ENCODE data around the gene P2RY14.

Gene P2RY14

GRCh38 chr3:151289445-151289844 lies 11.1 kb upstream of the P2RY14 start:
- Histone ChIP-seq H3K4me2 (no peak overlapping the region), H4K20me1 (no peaks in the 10 kb centered on the region), H3K27me3 (no peaks in the 10 kb centered on the region)

GRCh38 chr3:151285940-151286339 lies 7.6 kb upstream of the P2RY14 start:
- TF ChIP-seq Cebpa-rat (IDR thresholded peaks at IDR 0.05) = no peak

More at GRCh38 chr3:151289445-151289844, 11.1 kb upstream of the P2RY14 start:
- Histone ChIP-seq H3K9me3 (replicated peaks in 1 of 11) (no peaks in the 10 kb centered on the region), H3K9ac (no peak overlapping the region), H3K36me3 (no peaks in the 10 kb centered on the region), H3K27ac (no peak overlapping the region), H3K4me3 (no peak overlapping the region), H3K4me1 (peaks cover 4 to 6% (median 4%) of the 10 kb centered on the region in 10 experiments)
- no peak for TF ChIP-seq Cebpa-rat (IDR thresholded peaks at IDR 0.05)

GRCh38 chr3:151283907-151284461 lies 5.6 kb upstream of the P2RY14 start:
- Histone ChIP-seq H3K27ac (peak overlapping the region in 7 of 11 experiments; percentile 7 to 38 (median 24); a peak in 8 of 22 replicates), H3K9me3 (replicated peaks in 1 of 11) (no peaks in the 10 kb centered on the region), H3K9ac (peak overlapping the region in 3 of 11 experiments; percentile 0 to 21 (median 10); a peak in 6 of 22 replicates), H3K4me3 (no peak overlapping the region), H4K20me1 (no peaks in the 10 kb centered on the region), H3K27me3 (no peaks in the 10 kb centered on the region), H3K4me2 (peak overlapping the region; percentile 32 to 70 (median 58); a peak in 21 of 22 replicates), H3K4me1 (peaks cover 36 to 51% (median 44%) of the 10 kb centered on the region in 10 experiments), H3K36me3 (no peaks in the 10 kb centered on the region)
- TF ChIP-seq Cebpa-rat (IDR thresholded peaks at IDR 0.05) = no peak

More at GRCh38 chr3:151285940-151286339, 7.6 kb upstream of the P2RY14 start:
- no peak overlapping the region for H3K4me3 ChIP-seq
- no peaks in the 10 kb centered on the region for H3K27me3 ChIP-seq
- H4K20me1 ChIP-seq = no peaks in the 10 kb centered on the region
- H3K9me3 ChIP-seq (replicated peaks in 1 of 11) = no peaks in the 10 kb centered on the region
- no peak overlapping the region for H3K4me2 ChIP-seq
- no peak overlapping the region for H3K9ac ChIP-seq
- no peak overlapping the region for H3K27ac ChIP-seq
- no peaks in the 10 kb centered on the region for H3K36me3 ChIP-seq
- H3K4me1 ChIP-seq = peaks cover 21 to 31% (median 27%) of the 10 kb centered on the region in 10 experiments

- H3K36me3 ChIP-seq = no peaks in the 10 kb centered on the region
- H3K4me2 ChIP-seq = peak overlapping the region in 8 of 11 experiments; percentile 39 to 70 (median 60); a peak in 13 of 22 replicates
These were observed 5.0 kb upstream of the P2RY14 start for GRCh38 chr3:151283387-151283786.

GRCh38 chr3:151282921-151283320 lies 4.6 kb upstream of the P2RY14 start:
- Histone ChIP-seq H3K27me3 (no peaks in the 10 kb centered on the region), H3K36me3 (no peaks in the 10 kb centered on the region), H3K9me3 (replicated peaks in 1 of 11) (no peaks in the 10 kb centered on the region), H3K9ac (no peak overlapping the region; a peak in 1 of 22 replicates), H3K4me3 (no peak overlapping the region), H4K20me1 (no peaks in the 10 kb centered on the region), H3K4me1 (peaks cover 46 to 61% (median 55%) of the 10 kb centered on the region in 10 experiments), H3K27ac (peak overlapping the region in 2 of 11 experiments; percentile 6 to 11; a peak in 2 of 22 replicates), H3K4me2 (peak overlapping the region in 3 of 11 experiments; percentile 63 to 67 (median 64); a peak in 4 of 22 replicates)
- TF ChIP-seq Cebpa-rat (IDR thresholded peaks at IDR 0.05) = no peak

More at GRCh38 chr3:151283387-151283786, 5.0 kb upstream of the P2RY14 start:
- no peaks in the 10 kb centered on the region for H4K20me1 ChIP-seq
- H3K9me3 ChIP-seq (replicated peaks in 1 of 11) = no peaks in the 10 kb centered on the region
- H3K27ac ChIP-seq = peak overlapping the region in 3 of 11 experiments; percentile 22 to 38 (median 24); a peak in 4 of 22 replicates
- TF ChIP-seq Cebpa-rat (IDR thresholded peaks at IDR 0.05) = no peak
- H3K9ac ChIP-seq = peak overlapping the region in 2 of 11 experiments; percentile 0 to 21; a peak in 2 of 22 replicates
- H3K4me1 ChIP-seq = peaks cover 42 to 57% (median 50%) of the 10 kb centered on the region in 10 experiments
- H3K4me3 ChIP-seq = no peak overlapping the region
- H3K27me3 ChIP-seq = no peaks in the 10 kb centered on the region

GRCh38 chr3:151281671-151282324 lies 3.5 kb upstream of the P2RY14 start:
- Histone ChIP-seq H3K27ac (peak overlapping the region in 5 of 11 experiments; percentile 6 to 42 (median 12); a peak in 6 of 22 replicates), H3K4me1 (peaks cover 57 to 72% (median 65%) of the 10 kb centered on the region in 10 experiments), H3K4me2 (peak overlapping the region in 3 of 11 experiments; percentile 4 to 31 (median 4); a peak in 4 of 22 replicates), H3K9me3 (replicated peaks in 1 of 11) (no peaks in the 10 kb centered on the region), H3K27me3 (no peaks in the 10 kb centered on the region), H3K9ac (peak overlapping the region in 1 of 11 experiments; percentile 36; a peak in 2 of 22 replicates), H3K4me3 (no peak overlapping the region), H4K20me1 (no peaks in the 10 kb centered on the region), H3K36me3 (no peaks in the 10 kb centered on the region)
- no peak for TF ChIP-seq Cebpa-rat (IDR thresholded peaks at IDR 0.05)

GRCh38 chr3:151276687-151277042 lies 1.7 kb downstream of the P2RY14 start:
- Histone ChIP-seq H3K36me3 (no peaks in the 10 kb centered on the region), H3K27ac (peak overlapping the region in 6 of 11 experiments; percentile 4 to 47 (median 22); a peak in 5 of 22 replicates), H3K9ac (peak overlapping the region in 1 of 11 experiments; percentile 4; a peak in 4 of 22 replicates), H4K20me1 (no peaks in the 10 kb centered on the region), H3K4me2 (peak overlapping the region; percentile 56 to 86 (median 75)), H3K9me3 (replicated peaks in 1 of 11) (no peaks in the 10 kb centered on the region), H3K27me3 (no peaks in the 10 kb centered on the region; a peak in 1 of 22 replicates), H3K4me3 (peak overlapping the region in 1 of 10 experiments; percentile 12; a peak in 1 of 20 replicates), H3K4me1 (peaks cover 48 to 79% (median 69%) of the 10 kb centered on the region in 10 experiments)
- no peak for TF ChIP-seq Cebpa-rat (IDR thresholded peaks at IDR 0.05)

- Histone ChIP-seq H3K36me3 (no peaks in the 10 kb centered on the region), H3K9ac (peak overlapping the region in 1 of 11 experiments; percentile 4; a peak in 2 of 22 replicates), H3K4me2 (peak overlapping the region; percentile 56 to 86 (median 75)), H3K9me3 (replicated peaks in 1 of 11) (no peaks in the 10 kb centered on the region), H3K27me3 (no peaks in the 10 kb centered on the region; a peak in 1 of 22 replicates), H3K4me3 (no peak overlapping the region), H3K27ac (peak overlapping the region in 5 of 11 experiments; percentile 7 to 47 (median 22); a peak in 2 of 22 replicates), H4K20me1 (no peaks in the 10 kb centered on the region), H3K4me1 (peaks cover 48 to 74% (median 66%) of the 10 kb centered on the region in 10 experiments)
- TF ChIP-seq Cebpa-rat (IDR thresholded peaks at IDR 0.05) = no peak
These were observed 2.2 kb downstream of the P2RY14 start for GRCh38 chr3:151276038-151276686.
